GM12864 (cell line): Measurements from ENCODE around the gene VASH1.
"Not testable (repeated sequence)": the region's sequence is repeated elsewhere in the genome, so short reads cannot be mapped to it uniquely, and the experiment has no call there.

Experiments used
- DNase-seq: peaks from one replicate; pipeline ENCODE4 v3.0.0-alpha.2; 2011; ENCODE audit warnings: low read depth
- H3K4me3 ChIP-seq: 2 replicates; pipeline ENCODE4 v1.5.1; 2011; ENCODE audit warnings: mild to moderate bottlenecking, low read depth, low read length, control low read depth
- TF ChIP-seq, protein P1 (sequence below): IDR thresholded peaks from 2 replicates; pipeline ENCODE4 v1.5.1; 2011; ENCODE audit warnings: low read depth, mild to moderate bottlenecking, moderate library complexity, low read length, control low read depth, inconsistent platforms; ENCODE audit errors: missing control alignments

The VASH1 gene

GRCh38 chr14:76717508-76718290, 43.6 kb upstream of the VASH1 start:
- H3K4me3 ChIP-seq, result no peak overlapping the region
- DNase-seq, result no peak
- TF ChIP-seq, protein P1, sequence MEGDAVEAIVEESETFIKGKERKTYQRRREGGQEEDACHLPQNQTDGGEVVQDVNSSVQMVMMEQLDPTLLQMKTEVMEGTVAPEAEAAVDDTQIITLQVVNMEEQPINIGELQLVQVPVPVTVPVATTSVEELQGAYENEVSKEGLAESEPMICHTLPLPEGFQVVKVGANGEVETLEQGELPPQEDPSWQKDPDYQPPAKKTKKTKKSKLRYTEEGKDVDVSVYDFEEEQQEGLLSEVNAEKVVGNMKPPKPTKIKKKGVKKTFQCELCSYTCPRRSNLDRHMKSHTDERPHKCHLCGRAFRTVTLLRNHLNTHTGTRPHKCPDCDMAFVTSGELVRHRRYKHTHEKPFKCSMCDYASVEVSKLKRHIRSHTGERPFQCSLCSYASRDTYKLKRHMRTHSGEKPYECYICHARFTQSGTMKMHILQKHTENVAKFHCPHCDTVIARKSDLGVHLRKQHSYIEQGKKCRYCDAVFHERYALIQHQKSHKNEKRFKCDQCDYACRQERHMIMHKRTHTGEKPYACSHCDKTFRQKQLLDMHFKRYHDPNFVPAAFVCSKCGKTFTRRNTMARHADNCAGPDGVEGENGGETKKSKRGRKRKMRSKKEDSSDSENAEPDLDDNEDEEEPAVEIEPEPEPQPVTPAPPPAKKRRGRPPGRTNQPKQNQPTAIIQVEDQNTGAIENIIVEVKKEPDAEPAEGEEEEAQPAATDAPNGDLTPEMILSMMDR, result no peak

- DNase-seq, result no peak
- TF ChIP-seq, protein P1, result no peak
- H3K4me3 ChIP-seq, result no peak overlapping the region
Measured at GRCh38 chr14:76718306-76719040, 42.8 kb upstream of the VASH1 start.

DNA sequence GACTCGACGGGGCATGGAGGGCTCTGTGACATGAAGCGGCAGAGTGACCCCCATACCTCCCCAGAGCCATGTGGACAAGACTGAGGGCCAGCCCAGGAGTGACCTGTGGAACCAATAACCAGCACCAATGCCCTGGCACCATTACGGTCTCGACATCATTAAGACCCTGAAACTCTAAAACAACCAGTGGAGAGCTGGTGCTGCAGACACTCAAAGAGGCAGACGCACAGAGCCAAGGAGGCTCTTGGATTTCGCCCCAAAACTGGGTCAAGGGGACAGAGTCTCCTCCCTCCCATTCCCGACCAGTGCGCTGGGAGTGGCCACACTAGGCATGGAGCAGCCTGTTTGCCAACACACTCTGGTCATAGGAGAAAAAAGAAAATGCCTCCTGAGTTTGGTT, 41.6 kb upstream of the VASH1 start:
- DNase-seq, result no peak
- TF ChIP-seq, protein P1, result no peak
- H3K4me3 ChIP-seq, result no peak overlapping the region

DNA sequence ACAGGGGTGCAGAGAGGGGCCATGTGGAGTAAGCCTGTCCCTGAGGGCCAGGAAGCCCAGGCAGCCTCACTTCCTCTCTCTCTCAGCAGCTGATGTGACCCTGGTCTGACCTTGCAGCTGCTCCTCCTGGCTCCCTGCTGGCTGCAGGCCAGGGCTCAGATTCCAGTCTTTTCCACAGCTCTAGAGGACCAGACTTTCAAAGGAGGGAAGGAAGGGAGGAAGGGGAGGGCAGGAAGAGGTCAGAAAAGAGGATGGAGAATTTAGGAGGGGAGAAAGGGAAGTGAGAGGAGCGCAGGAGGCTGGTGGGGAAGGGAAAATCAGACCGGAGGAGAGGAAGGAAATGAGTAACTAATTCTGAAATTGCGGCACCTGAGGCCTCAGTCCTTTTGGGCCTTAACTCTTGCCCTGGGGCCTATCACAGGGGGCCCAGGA, 40.9 kb upstream of the VASH1 start:
- no peak overlapping the region for H3K4me3 ChIP-seq
- TF ChIP-seq, protein P1, result no peak
- DNase-seq, result peak; percentile 21

DNA sequence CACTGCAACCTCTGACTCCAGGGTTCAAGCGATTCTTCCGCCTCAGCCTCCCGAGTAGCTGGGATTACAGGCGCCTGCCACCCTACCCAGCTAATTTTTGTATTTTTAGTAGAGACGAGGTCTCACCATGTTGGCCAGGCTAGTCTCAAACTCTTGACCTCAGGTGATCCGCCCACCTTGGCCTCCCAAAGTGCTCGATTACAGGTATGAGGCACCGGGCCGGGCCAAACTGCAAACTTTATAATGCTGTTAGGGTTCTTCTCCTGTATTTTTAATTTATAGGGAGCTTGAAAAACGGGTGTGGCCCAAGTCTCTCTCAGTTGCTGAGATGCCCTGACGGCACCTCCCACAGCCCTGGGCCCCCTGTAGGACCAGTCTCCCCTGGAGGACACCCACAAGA, 39.8 kb upstream of the VASH1 start:
- DNase-seq, H3K4me3 ChIP-seq: not testable (repeated sequence)

DNA sequence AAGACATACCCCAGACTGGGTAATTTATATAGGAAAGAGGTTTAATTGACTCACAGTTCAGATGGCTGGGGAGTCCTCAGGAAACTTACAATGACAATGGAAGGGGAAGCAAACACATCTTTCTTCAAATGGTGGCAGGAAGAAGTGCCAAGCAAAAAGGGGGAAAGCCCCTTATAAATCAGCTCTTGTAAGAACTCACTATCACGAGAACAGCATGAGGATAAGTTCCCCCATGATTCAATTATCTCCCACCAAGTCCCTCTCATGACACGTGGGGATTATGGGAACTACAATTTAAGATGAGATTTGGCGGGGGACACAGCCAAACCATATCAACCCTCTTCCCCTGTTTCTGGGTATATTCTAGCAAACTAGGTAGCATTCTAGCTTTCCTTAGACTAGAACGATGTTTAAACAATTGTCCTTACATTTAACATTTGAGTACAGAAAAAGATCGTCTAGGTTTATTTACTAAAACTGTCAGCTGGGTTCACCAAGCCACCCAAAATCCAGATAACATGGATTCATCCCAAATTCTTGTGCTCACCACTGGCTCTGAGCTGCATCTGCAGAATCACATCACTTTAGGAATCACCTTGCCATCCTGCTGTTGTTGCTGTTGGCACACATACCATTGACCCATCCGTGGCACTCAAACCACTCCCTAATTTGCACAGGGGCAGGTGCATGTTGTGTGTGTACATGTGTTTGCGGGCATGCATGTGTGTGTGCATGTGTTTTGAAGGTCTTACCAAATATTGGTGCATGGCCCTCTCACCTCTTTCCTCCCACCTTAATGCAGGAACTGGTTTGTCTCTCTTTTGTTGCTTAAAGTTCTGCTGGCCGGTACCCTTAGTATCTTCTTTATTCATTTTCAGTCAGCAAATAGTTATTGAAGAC, 36.4 kb upstream of the VASH1 start:
- TF ChIP-seq, protein P1, result no peak
- no peak overlapping the region for H3K4me3 ChIP-seq
- no peak for DNase-seq

DNA sequence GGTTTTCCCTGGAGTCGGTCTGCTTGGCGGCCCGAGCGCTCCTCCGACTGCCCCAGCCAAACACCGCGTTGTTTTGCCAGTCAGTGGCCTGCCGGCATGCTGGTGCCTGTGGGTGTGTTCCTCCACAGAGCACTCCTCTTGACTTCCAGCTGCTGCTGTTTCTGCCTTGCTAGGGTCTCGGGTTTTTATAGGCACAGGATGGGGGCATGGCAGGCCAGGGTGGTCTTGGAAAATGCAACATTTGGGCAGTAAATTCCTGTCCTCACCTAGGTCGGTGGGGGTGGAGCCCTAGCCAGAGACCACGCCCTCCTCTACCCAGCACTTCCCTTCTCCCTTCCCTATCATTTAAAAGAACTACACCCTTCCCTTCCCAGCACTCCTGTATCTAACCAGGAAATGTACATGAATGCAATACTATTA, 34.7 kb upstream of the VASH1 start:
- TF ChIP-seq, protein P1, result no peak
- no peak for DNase-seq
- H3K4me3 ChIP-seq, result no peak overlapping the region
